HG02840 (cell line): ENCODE results near the gene RSF1.

ENCODE experiments used
- ATAC-seq: cut with Tn5 transposase; IDR thresholded peaks from one replicate; pipeline ENCODE4 v1.9.1; 2021; ENCODE audit warnings: mild to moderate bottlenecking, moderate library complexity, moderate number of reproducible peaks; ENCODE audit not compliant: unreplicated experiment, low FRiP score

Gene RSF1

GRCh38 chr11:77699425-77699824, 121.1 kb downstream of the RSF1 start:
- no peak for ATAC-seq

DNA sequence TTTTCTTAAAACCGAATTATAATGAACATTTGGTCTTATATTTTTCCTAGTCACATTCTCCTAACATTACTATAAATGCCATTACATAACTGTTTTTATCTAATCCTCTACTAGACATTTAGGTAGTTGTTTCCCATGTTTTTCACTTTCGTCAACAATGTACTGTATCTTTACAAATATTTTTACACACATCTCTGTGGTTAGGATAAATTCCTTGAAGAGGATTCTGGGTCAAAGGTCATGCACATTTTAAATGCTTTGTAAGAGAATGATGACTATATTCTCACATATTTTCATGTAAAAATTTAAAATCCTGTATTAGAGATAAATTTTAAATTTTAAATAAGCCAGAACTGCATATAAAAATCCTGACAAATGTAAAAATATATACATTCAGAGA, 121.6 kb downstream of the RSF1 start:
- ATAC-seq, result no peak

DNA sequence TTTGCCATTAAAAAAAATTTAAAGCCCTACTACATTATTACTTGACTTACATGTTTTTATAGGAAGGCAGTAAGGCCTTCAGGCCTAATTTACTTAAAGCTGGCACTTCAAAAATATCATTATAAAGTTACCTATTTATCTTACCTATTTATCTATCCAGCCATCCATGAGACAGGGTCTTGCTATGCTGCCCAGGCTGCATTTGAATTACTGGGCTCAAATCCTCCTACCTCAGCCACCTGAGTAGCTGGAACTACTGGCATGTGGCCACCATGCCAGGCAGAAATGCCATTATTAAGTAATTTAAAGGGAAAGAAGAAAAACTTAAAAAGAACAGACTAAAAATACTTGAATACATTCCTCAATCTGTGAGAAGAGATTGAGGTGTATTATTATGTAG, 122.7 kb downstream of the RSF1 start:
- ATAC-seq, result no peak

- no peak for ATAC-seq
These were observed 125.1 kb downstream of the RSF1 start for GRCh38 chr11:77695417-77695816.

DNA sequence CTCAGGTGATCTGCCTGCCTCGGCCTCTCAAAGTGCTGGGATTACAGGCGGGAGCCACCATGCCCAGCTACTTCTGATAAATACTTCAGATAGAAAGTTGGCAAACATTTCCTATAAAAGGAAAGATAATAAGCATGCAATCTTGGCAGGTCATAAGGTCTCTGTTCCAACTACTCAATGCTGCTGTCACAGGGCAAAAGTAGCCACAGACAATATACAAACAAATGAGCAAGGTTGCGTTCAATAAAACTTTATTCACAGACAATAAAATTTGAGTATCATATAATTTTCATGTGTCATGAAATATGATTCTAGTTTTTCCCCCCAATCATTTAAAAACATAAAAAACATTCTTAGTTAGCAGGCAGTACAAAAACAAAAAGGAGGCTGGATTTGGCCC, 129.9 kb downstream of the RSF1 start:
- no peak for ATAC-seq

DNA sequence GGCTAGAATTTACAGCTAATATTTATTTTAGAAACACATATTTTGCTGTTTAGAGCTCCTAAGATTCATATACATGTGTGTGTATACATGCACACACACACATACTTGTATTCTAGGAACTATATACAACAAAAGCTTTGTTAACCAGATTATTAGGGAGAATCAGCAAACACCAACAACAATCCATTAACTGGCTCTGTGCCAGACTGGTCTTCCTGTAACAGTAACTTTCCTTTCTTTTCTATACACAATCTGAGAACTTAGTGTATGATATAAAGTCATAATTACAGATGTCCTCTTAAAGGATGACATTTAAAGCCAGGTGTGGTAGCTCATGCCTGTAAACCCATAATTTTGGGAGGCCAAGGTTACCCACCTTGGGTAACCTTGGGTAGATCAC, 133.4 kb downstream of the RSF1 start:
- ATAC-seq, result no peak

- ATAC-seq, result no peak
These were observed 143.4 kb downstream of the RSF1 start for GRCh38 chr11:77677138-77677537.

GRCh38 chr11:77672264-77672663, 148.3 kb downstream of the RSF1 start:
- no peak for ATAC-seq

- no peak for ATAC-seq
These were observed 150.5 kb downstream of the RSF1 start for GRCh38 chr11:77669848-77670511.

DNA sequence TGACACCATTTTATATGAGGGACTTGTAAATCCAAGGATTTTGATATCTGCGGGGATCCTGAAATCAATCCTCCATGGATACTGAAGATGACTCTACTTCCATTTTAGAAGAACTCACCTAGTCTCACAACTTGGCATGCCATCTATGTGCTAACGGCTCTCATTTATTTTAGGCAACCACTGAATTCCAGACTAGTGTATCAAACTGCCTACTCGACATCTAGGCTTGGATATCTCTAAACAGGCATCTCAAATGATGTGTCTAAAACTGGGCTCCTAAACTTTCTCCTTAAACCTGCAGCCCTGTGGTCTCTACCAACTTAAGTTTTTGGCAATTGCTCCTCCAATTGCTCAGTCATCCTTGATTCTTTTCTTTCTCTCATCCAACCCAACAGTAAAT, 151.8 kb downstream of the RSF1 start:
- no peak for ATAC-seq

DNA sequence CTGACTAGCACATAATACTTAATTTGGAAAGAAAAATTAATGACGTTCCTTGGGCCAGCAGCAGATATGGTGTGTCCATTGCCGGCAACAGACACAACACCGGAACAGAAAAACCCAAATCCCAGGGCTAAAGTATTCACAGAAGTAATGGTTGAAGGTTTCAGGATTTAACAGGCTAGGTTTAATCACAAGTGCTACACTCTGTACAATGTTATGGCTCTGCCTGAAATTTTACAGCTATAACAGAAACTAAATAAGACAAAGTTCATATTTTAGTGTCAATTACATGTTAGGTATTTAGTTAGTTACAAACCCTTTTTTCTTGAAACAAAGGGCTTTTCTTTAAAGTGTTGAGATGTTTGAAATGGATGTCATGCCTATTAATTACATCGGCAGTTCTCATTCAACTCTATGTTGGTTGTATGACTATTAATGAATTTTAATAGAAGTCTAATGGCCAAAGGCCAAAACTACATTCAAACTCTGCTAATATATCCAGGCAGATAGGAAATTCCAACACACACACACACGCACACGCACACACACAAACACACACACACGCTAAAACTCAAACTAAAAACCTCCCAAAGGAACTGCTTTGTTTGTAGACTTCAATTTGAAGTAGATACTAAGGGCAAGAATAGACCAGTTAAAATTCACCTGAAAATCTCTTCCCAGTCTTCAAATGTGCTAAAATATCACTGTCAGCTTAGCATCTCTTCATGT, 155.1 kb downstream of the RSF1 start:
- ATAC-seq, result no peak

- no peak for ATAC-seq
These were observed 158.9 kb downstream of the RSF1 start for GRCh38 chr11:77661670-77662069.

- no peak for ATAC-seq
These were observed 159.6 kb downstream of the RSF1 start for GRCh38 chr11:77660947-77661346.

DNA sequence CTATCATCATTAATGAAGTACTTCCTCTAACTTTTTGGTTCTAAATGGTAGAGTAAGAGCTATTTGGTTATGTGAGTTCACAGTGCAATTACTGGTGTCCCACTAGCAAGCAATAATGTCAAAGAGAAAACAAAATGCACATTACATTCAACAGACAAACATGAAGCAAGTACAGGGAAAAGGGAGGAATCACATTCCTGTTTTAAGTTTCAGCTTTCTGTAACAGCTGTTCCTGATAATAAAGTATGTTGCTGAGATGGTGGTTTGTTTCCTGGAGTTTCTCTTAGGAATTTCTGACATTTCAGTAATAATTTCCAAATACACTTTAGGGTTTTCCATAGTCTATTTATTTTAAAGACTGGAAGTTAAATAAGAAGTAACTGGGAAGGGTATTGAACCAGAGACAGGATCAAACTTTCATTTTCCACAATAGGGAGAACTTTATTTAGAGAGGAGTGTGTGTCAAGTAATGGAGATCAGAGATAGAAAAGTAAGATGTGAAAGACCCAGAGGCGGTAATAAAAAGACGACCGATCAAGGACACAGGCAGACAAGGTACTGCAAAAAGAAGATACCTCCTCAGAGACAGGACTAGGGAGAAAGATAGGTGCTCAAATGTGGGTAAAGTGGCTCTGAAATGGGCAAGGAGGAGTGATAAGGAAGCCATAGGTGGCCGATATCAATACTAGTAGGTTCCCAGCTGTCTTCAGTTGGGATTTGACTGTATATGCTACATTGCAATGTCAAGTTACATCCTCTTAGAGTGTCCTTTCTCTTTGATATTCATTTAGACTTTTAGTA, 162.1 kb downstream of the RSF1 start:
- ATAC-seq, result no peak

DNA sequence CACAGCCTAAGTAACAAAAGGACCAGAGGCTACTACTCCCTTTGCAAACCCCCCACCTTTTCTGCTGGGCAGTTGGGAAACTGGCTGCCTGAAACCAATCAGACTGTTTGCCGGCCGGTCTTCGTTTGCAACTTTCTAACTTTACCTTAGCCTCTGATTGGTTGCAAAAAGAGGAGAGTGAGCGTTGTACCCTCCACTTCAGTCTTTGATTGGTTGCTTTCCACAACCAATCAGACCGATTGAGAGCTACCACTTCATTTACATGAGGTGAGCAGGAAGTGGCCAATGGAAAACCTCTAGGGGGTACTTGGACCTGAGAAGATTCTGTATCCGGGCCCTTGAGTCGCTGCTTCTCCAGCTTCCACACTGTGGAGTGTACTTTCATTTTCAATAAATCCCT, 164.2 kb downstream of the RSF1 start:
- ATAC-seq, result no peak

DNA sequence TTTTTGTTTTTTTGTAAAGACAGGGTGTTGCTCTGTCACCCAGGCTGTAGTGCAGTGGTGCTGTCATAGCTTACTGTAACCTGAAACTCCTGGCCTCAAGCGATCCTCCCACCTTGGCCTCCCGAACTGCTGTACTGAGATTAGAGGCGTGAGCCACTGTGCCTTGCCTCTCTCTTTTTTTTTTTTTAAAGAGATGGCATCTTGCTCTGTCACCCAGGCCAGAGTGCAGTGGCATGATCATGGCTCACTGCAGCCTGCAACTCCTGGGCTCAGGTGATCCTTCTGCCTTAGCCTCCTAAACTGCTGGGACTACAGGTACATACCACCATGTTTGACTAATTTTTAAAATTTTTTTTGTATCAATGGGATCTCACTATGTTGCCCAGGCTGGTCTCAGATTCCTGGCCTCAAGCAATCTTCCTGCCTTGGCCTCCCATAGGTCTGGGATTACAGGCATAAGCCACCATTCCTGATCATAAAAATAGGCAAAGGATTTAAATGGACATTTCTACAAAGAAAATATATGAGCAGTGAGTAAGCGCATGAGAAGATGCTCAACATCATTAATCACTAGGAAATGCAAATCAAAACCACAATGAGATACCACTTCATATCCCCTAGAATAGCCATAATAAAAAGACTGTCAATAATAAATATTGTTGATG, 165.6 kb downstream of the RSF1 start:
- ATAC-seq, result no peak

DNA sequence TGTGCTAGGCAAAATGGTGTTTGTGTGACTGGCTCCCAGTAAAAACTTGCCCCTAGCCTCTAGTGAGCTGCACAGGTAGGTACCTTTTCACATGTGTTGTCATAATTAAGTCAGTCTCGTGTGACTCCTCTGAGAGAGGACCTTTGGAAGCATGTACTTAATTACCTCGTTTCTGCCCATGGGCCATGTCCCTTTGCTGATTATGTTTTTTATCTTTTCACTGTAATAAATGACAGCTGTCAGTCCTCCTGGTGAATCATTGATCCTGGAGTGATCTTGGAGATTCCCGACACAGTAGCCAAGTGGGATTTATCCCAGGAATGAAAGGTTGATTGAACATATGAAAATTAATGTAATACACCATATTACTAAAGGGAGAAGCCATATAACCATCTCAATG, 170.4 kb downstream of the RSF1 start:
- ATAC-seq, result no peak

GRCh38 chr11:77647654-77648305, 172.7 kb downstream of the RSF1 start:
- ATAC-seq, result no peak

DNA sequence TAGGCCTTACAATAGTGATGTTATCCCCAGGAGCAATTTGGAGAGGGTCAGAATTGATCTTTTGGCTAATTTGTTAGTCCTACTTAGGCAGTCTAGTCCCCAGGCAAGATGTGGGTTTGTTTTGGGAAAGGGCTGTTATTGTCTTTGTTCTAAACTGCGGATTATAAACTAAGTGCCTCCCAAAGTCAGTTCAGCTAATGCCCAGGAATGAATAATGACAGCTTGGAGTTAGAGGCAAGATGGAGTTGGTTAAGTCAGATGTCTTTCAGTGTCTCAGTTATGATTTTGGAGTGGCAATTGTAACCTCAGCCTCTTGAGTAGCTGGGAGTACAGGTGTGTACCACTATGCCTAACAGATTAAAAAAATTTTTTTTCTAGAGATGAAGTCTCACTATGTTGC, 175.6 kb downstream of the RSF1 start:
- no peak for ATAC-seq

DNA sequence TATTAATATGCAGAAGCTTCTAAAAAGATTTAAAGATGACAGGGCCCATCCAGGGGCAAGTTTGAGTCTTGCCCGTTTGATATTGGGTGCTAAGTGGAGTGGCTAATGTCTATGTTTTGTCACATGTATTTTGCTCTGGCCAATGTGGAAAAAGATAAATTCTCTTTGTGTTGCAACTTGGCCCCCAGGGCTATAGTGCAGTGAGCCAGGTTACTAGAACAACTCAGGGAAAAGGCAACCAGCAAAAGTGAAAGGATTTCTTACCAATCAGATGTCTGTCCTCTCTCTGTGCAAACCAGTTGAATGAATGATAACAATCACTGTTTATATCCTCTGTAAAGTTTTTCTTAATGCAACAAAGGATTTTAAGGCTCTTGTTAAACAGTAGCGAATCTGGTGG, 178.3 kb downstream of the RSF1 start:
- ATAC-seq, result no peak
